Measurements from ENCODE around the gene SUGCT.

Gene SUGCT

DNA sequence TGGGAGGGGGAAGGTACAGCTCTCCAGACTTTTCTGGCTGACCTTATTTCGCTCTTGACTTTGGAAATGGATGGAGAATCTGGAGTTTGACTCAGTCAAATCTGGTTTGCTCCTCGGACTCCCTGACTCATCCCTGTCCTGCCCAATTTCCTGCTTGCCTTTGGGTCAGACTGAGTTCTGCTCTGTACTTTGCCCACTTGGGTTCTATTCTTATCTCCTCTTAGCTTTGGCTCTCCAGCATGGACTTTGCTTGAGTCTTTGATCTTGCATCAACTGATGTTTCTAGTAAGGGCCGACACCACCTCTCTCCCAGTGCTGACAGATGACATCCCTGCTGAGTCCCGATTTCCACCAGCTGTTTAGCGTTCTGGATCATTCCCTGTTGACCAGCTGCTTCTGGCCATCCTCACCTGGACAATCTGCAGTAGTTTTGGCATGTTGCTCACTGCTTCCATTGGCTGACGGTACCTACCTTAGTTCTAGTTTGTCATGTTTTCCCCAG is 335.3 kb downstream of the SUGCT start:
- DNase-seq (ENCODE audit: low read depth in 3 of 3), result no peak

DNA sequence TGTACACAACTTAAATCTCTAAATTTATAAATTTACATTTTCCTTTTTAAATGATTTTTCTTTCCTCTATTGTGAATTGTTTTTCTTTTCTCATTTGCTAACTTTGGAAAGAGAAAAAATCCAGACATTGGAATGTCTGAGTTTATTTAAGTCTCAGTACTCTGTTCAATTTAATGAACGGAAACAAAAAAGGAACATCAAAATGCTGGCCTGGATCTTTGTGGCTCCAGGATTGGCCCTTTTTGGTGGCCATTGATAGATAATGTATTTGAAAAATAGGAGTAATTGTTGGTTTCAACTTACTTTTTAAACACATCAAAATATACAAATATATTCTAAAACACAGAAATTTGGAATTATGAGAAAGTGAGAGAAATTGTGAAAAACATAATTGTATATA is 336.0 kb downstream of the SUGCT start:
- no peak for DNase-seq (ENCODE audit: low read depth in 3 of 3)

DNA sequence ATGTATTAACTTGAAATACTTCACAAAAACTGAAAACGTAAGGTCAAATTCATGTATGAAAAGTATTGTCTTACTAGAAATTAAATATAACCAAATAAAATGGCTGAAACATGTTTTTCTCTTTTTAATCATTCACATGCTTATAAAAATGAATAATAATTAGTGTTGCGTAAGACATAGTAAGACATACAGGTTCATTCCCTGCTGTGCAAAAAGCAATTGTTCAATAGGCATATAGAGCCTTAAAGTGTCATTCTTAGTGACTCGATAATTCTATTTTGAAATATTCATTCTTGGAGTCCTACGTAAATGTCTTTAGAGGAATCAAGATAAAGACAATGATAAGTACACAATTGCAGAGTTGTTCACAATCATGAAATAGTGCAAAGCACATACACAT is 337.1 kb downstream of the SUGCT start:
- no peak for DNase-seq (ENCODE audit: low read depth in 3 of 3)

DNA sequence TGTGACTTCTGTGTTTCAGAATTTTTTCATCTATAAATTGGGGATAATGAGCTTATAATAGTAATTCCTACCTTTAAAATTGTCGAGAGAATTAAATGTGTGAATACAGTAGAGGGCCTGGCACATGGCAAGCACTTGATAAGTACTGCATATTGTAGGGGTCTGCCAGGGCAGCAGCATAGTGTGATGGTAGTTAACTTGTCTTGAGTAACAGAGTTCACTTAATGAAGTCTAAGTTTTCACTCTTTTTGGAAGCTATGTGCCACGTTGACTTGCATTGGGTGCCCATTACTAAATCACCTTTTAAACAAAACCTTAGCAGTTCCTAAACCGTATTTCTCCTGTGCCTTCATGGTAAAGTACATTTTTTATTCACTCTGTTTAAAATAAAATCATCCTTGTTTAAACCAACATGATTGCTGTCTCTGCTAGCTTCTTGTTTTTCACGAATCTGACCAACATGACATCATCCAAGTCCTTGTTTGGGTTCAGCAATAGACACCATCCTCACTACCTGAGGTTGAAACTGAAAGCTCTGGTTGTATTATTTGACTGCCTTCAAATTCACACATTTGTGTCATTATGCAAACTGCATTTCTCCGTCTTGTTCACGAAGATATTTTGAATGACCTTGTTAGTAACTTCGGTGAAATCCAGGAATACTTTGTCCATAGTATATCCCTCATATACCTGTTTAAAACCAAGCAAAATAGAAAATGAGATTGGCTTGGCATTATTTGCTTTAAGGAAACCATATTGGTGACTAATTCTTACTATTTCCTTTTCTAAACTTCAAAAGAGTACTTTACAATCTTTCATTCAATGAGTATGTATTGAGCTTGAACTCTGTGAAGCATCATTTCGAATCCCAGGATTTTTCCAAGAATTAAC is 340.2 kb downstream of the SUGCT start:
- no peak for DNase-seq (ENCODE audit: low read depth in 3 of 3)

DNA sequence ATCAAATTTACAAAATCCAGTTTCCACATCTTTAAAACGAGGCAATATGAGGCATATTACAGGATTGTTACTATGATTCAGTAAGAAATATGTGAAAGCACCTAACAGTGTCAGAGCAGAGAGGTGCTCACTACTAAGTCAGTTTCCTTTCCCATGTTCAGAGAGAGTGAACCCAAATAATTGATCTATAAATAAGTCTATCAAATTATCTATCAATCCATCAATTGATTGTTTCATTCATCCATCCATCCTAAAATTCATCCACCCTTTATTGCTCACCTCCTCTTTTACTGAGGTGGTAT is 340.8 kb downstream of the SUGCT start:
- no peak for DNase-seq (ENCODE audit: low read depth in 3 of 3)

DNA sequence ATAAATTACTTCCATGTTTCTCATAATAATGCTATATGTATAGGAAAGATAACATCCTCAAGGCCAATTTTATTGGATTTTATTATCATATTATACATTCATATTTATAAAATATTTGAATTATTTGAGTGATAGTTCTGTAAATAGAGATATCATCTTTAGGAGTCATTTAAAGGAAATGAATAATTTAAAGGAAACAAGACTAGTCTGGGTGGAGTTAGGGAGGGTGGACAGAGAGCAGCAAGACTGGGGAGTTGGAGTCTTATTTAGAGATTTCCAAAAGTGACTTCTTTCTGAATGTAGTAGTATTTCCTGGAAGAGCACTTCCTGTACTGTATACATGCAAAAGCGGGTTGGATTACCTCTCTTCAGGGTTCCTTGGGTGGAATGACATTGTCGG is 342.3 kb downstream of the SUGCT start:
- no peak for DNase-seq (ENCODE audit: low read depth in 3 of 3)

DNA sequence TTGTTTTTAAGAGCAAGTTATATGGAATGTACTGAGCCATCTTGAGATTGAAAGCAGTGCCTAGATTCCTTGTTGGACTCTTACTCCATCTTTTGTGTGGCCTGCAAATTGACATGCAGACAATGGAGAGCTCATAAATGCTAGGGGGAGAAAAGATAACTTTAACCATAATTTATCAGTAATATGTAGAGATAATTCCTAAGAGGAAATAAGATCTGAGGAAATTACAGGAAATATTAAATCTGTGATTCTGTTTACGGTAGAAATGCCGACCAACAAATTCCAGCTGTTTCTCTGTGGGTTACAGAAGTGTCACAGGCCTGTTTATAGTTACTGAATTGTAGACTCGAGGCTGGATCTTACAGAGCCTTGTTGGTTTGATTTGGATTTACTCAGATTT is 348.0 kb downstream of the SUGCT start:
- DNase-seq (ENCODE audit: low read depth in 3 of 3), result no peak

GRCh38 chr7:40483630-40484029 is 348.8 kb downstream of the SUGCT start:
- DNase-seq (ENCODE audit: low read depth in 3 of 3), result no peak

DNA sequence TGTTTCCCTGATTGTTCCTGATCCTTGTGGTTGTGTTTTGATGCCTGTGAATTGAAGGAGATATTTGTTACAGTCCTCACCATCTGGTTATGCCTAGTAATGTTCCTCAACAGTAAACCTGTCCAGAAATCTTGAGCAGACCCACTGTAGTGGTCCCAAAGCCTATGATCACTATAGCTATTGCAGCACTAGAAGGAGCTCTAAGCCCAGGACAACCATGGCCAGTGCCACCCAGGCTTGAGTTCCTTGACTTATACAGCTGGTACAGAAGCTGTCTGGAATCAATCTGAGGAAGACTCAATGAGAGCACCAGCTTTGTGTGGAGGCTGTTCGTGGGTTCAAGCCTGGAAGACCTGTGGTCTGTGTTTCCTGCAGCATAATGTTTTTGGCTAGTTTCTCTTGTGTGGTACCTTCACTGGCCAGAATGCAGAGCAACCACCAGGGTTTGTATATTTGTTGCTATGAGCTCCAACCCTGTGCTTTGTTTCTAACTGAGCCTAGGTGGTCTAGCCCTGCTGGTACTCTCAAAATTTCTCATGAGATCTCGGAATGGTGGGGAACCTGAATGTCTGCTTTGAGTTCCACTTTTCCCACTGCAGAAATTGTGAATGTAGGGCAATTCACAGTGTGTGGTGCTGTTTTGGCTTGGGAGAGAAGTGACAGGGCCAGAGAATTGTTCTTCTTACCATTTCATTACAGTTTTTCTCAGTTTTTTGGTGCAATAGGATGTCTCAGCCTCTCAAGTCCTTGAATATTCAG is 355.2 kb downstream of the SUGCT start:
- no peak for DNase-seq (ENCODE audit: low read depth in 3 of 3)

GRCh38 chr7:40490603-40490924 is 355.8 kb downstream of the SUGCT start:
- DNase-seq (ENCODE audit: low read depth in 3 of 3), result no peak

DNA sequence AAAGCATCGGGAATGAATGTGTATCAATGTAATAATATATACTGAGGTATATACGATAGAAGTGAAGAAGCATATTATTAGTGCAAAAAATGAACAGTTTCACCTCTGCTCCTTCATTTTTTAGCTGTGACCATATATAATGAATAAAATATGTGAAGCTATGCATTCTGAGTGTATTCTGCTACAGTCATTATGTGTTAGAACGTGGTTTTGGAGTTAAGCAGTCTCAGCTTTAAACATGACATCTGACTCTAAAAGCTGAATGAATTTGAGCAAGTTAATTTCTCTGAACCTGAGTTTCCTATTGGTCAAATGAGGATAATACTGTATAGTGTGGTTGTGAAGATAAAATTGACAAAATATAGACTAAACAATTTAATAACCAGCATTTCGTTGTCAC is 358.1 kb downstream of the SUGCT start:
- no peak for DNase-seq (ENCODE audit: low read depth in 3 of 3)

DNA sequence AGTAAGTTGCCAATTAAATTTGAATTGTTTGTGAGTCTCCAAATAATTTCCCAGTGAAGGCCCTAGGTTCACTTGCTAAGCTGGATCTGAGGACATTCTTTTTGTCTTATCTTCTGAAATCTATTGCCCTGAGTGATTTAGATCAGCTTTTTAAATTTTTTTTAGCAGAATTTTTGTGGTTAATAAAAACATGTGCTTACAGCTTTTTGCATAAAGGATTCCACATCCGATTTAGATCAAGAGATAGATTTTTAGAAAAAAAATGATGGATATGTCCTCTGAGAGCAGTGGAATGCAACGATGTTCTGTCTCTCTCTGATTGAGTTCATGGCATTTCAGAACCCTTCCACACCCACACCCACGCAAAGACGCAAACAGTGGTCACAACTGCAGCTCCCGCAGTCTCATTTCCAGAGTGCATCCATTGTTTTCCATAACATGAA is 358.8 kb downstream of the SUGCT start:
- DNase-seq (ENCODE audit: low read depth in 3 of 3), result no peak

DNA sequence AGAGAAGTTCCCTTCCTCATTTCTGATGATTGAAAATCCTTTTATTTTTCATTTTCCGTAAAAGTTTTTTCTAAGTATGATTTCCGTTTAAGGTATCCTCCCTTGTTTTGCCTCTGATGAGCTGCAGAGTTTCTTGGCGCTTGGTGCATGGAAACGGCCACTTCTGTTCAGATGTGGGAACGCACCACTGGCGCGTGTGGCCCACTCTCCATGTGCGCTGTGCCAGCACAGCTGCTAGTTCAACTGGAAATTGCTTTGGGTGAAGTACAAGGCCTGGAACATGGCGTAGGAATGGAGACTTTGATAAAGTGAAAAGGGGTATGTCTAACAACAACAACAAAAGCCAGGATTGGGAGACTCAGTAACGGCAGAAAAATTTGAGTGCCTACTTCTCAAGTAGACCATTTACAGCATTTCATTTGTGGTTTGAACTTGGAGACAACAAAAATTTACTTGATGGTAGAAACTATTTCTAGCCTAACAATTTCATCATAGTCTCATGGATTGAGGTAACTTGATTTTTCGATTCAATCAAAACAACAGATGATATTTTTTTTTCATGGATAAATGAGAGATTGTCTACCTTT is 364.2 kb downstream of the SUGCT start:
- DNase-seq (ENCODE audit: low read depth in 3 of 3), result no peak

GRCh38 chr7:40499718-40500117 is 364.9 kb downstream of the SUGCT start:
- DNase-seq (ENCODE audit: low read depth in 3 of 3), result no peak

DNA sequence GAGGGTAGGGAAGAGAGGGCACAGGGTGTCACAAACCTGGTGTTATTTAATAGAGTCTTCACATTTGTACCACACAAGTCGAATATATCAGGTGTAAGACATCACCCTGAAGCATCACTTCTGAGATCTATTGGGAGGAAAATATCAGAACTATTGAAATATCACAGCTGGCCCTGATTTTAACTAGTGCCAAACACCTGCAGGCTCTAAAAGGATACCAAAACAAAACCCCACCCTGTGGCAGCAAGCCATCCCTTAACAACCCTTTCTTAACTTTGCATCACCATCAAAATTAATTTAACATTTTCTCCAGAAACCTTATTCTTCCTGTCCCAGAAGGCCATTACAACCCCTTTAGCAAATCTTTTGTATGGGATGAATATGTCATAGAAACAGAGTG is 365.4 kb downstream of the SUGCT start:
- DNase-seq (ENCODE audit: low read depth in 3 of 3), result no peak

- no peak for DNase-seq (ENCODE audit: low read depth in 3 of 3)
Observed at GRCh38 chr7:40502359-40502758, 367.6 kb downstream of the SUGCT start.

- DNase-seq (ENCODE audit: low read depth in 3 of 3), result no peak
Observed at GRCh38 chr7:40506158-40506557, 371.4 kb downstream of the SUGCT start.

DNA sequence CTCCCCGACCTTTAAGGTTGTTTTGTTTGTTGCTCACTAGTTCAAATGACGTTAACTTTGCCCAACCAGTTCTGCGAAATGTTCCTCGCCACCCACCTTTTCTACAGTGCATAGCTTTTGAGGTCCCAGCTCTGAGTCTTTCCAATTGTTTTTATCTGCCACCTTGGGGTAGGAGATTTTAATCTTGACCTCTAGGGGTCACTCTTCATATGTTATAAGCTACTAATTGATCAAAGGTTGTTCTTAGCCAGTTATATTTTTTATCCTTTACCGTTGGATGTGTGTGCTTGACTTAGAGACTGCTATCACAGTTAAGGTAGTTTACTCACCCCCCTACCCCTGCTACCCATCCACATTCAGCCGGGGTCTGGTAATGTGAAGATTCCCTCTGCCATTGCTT is 372.4 kb downstream of the SUGCT start:
- no peak for DNase-seq (ENCODE audit: low read depth in 3 of 3)

DNA sequence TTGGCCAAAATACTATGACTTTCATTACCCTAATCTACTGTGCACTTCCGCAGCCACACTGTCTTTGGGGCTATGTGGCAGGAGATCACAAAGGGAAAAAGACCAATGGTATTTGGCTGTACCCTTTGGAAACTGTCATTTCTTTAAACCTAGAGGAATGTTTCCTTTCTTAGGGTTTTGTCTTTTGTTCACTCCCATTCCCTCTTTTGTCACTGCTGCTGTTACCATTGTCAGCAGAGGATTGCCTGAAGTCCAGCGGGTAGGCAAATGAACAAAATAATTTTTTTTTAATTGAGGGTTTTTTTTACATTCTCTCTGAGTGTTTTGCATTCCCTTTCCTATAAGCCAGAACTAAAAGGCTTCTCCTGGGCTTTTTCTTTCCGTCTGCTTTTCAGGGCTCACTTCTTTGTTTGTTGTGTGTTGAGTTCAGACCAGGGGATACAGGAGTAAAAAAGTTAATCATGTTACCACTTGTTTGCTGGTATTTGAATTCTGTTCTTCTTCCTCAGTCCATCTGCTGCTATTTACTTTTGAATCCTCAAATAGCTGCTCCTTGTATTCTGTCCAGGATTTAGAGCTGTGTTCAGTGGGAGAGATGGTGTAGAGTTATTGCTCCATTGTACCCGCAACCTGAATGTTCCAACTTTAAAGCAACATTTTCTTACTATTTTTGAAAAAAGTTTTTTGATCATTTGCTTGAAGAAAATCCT is 374.6 kb downstream of the SUGCT start:
- no peak for DNase-seq (ENCODE audit: low read depth in 3 of 3)

DNA sequence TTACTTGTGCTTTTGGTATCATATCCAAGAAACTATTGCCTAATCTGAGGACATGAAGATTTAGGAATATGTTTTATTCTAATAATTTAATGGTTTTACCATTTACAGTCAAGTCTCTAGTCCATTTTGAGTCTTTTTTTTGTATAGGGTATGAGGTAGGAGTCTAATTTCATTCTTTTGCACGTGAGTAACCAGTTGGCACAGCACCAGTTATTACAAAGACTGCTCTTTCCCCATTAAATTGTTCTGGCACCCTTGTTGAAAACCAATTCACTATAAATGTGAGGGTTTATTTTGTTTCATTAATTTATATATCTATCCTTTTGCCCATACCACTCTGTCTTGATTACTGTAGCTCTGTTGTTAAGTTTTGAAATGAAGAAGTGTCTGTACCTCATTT is 381.6 kb downstream of the SUGCT start:
- no peak for DNase-seq (ENCODE audit: low read depth in 3 of 3)

DNA sequence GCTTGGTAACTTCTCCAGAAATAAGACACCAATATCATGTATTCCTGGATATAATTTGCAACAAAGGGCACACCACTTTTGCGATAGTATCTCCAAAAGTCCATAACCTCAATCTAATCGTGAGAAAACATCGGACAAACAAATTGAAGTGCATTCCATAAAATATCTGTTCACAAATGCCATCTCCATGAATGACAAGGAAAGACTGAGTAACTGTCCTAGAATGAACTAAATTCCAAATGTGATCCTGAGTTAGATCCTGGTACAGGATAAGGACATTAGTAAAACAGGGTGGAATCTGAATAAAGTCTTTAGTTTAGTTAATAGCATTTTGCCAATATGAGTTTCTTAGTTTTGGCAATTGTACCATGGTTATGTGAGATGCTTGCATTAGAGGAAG is 384.2 kb downstream of the SUGCT start:
- DNase-seq (ENCODE audit: low read depth in 3 of 3), result no peak

- no peak for DNase-seq (ENCODE audit: low read depth in 3 of 3)
Observed at GRCh38 chr7:40520986-40521738, 386.4 kb downstream of the SUGCT start.
